SK-N-SH (cell line): ENCODE measurements around the gene ZMIZ1. TPM values are rescaled to one million over a fixed set of nuclear protein-coding genes. Genes with fewer than 3 reads are reported as not detected.

Experiments used
- CTCF ChIA-PET: fragments of 300-600, 350-600 bp; formaldehyde crosslinking; extraction: SDS; loops from one replicate; lab custom pipeline; 2021; lab: Yijun Ruan, JAX
- POLR2A ChIA-PET: fragments of 350-600 bp; sonication (Branson Sonifier 250); formaldehyde crosslinking; extraction: SDS; loops from one replicate; lab custom pipeline; 2020; ENCODE audit warnings: antibody characterized with exemption, inconsistent platforms; lab: Yijun Ruan, JAX
- DNase-seq: peaks from one replicate; pipeline ENCODE4 v3.0.0; 2012
- H2AFZ ChIP-seq: fragments of 200-600 bp; sonication (generic); 2 replicates; pipeline ENCODE4 v1.8.1; 2016; ENCODE audit warnings: antibody characterized with exemption, mild to moderate bottlenecking, low read depth
- H3F3A ChIP-seq: fragments of 200-600 bp; sonication (generic); replicated peaks from 2 replicates; pipeline ENCODE3; 2016; ENCODE audit warnings: antibody characterized with exemption, mild to moderate bottlenecking; ENCODE audit not compliant: insufficient read depth
- H3K27ac ChIP-seq, 2 experiments: fragments of 200-500 bp in 1 of 2; fragments of 200-600 bp in 1 of 2; sonication (Bioruptor generic) in 1 of 2; sonication (generic), shearing (Covaris generic) in 1 of 2; 2 replicates each; pipeline versions ENCODE4 v1.5.1 to v1.6.1; 2014 to 2016; ENCODE audit warnings: low read depth in 2 of 2, inconsistent platforms in 1 of 2, low read length in 1 of 2, mild to moderate bottlenecking in 1 of 2, mixed read lengths in 1 of 2
- H3K27me3 ChIP-seq: fragments of 200-600 bp; sonication (generic), shearing (Covaris generic); 2 replicates; pipeline ENCODE4 v1.6.1; 2016; ENCODE audit warnings: mixed run types; ENCODE audit not compliant: insufficient read depth
- H3K36me3 ChIP-seq, 2 experiments: fragments of 200-500 bp in 1 of 2; fragments of 200-600 bp in 1 of 2; sonication (Bioruptor generic) in 1 of 2; sonication (generic) in 1 of 2; replicated peaks in 1 of 2; 2 replicates each; pipeline versions ENCODE3 to v1.5.1; 2014 to 2016; ENCODE audit warnings: low read length in 1 of 2, mild to moderate bottlenecking in 1 of 2; ENCODE audit not compliant: insufficient read depth in 2 of 2, control insufficient read depth in 1 of 2
- H3K4me1 ChIP-seq, 2 experiments: fragments of 200-500 bp in 1 of 2; fragments of 200-600 bp in 1 of 2; sonication (Bioruptor generic) in 1 of 2; sonication (generic), shearing (Covaris generic) in 1 of 2; 2 replicates each; pipeline versions ENCODE4 v1.5.1 to v1.6.1; 2014 to 2016; ENCODE audit warnings: low read depth in 1 of 2, low read length in 1 of 2, mixed run types in 1 of 2; ENCODE audit not compliant: insufficient read depth in 2 of 2, control insufficient read depth in 1 of 2
- H3K4me2 ChIP-seq: fragments of 200-600 bp; sonication (generic), shearing (Covaris generic); 2 replicates; pipeline ENCODE4 v1.6.1; 2017; ENCODE audit warnings: mixed run types
- H3K4me3 ChIP-seq, 2 experiments: fragments of 200-500 bp in 1 of 2; fragments of 200-600 bp in 1 of 2; sonication (Bioruptor generic) in 1 of 2; sonication (generic), shearing (Covaris generic) in 1 of 2; 2 replicates each; pipeline versions ENCODE4 v1.5.1 to v1.8.1; 2014 to 2016; ENCODE audit warnings: low read depth in 2 of 2, inconsistent platforms in 1 of 2, low read length in 1 of 2, mild to moderate bottlenecking in 1 of 2, mixed read lengths in 1 of 2, moderate library complexity in 1 of 2
- H3K79me2 ChIP-seq: fragments of 200-600 bp; sonication (generic); 2 replicates; pipeline ENCODE4 v1.8.1; 2017; ENCODE audit warnings: mild to moderate bottlenecking; ENCODE audit not compliant: insufficient read depth
- H3K9ac ChIP-seq: fragments of 200-600 bp; sonication (generic); 2 replicates; pipeline ENCODE4 v1.6.1; 2017; ENCODE audit warnings: mixed run types
- H3K9me2 ChIP-seq: fragments of 200-600 bp; sonication (generic); 2 replicates; pipeline ENCODE4 v1.6.1; 2017; ENCODE audit warnings: mixed run types
- H3K9me3 ChIP-seq: fragments of 200-600 bp; sonication (generic); 2 replicates; pipeline ENCODE4 v1.6.1; 2017; ENCODE audit warnings: mixed run types, mild to moderate bottlenecking, moderate library complexity
- H4K20me1 ChIP-seq: fragments of 200-600 bp; sonication (generic); 2 replicates; pipeline ENCODE4 v1.6.1; 2017; ENCODE audit warnings: mild to moderate bottlenecking, mixed run types; ENCODE audit not compliant: insufficient read depth
- CHD2 ChIP-seq: fragments of 150-350 bp; IDR thresholded peaks from 2 replicates; pipeline ENCODE4 v1.6.1; 2018; ENCODE audit warnings: low read length; ENCODE audit not compliant: partially characterized antibody
- ELF1 ChIP-seq: IDR thresholded peaks from 2 replicates; pipeline ENCODE4 v1.4.0; 2012
- EP300 ChIP-seq, 2 experiments: IDR thresholded peaks; 2 replicates each; pipeline versions ENCODE4 v1.4.0 to v1.6.1; 2012; ENCODE audit warnings: borderline replicate concordance in 1 of 2, low read depth in 1 of 2, low read length in 1 of 2
- FOXJ3 ChIP-seq: sonication (generic); formaldehyde crosslinking; IDR thresholded peaks from 2 replicates; pipeline ENCODE4 v1.5.1; 2020; ENCODE audit warnings: mild to moderate bottlenecking, missing genetic modification reagents
- GABPA ChIP-seq: IDR thresholded peaks from 2 replicates; pipeline ENCODE4 v1.4.0; 2012; ENCODE audit warnings: low read depth, mild to moderate bottlenecking
- MXI1 ChIP-seq: IDR thresholded peaks from 2 replicates; pipeline ENCODE4 v1.6.1; 2012; ENCODE audit warnings: mild to moderate bottlenecking, low read depth, low read length, improper control_type of control experiment
- POLR2AphosphoS5 ChIP-seq: IDR thresholded peaks from 2 replicates; pipeline ENCODE4 v1.6.1; 2012; ENCODE audit warnings: low read depth, low read length
- TCF12 ChIP-seq: IDR thresholded peaks from 2 replicates; pipeline ENCODE4 v1.4.0; 2012
- TEAD4 ChIP-seq: IDR thresholded peaks from 2 replicates; pipeline ENCODE4 v1.4.0; 2012; ENCODE audit warnings: mild to moderate bottlenecking, borderline replicate concordance; ENCODE audit not compliant: insufficient read depth
- WGBS: methylation state at CpG from one replicate; pipeline ENCODE4 v1.1.6; 2017; ENCODE audit warnings: low lambda C conversion rate; 5-methylcytosine and 5-hydroxymethylcytosine counted together
- polyA plus RNA-seq, 3 experiments: library from polyadenylated mRNA; depleted of rRNA; stranded (reverse); fragments of >200 nt; gene quantifications; 2 replicates each; pipeline ENCODE4 v1.2.3, GENCODE V29; 2012
- TF ChIP-seq, protein P1 (sequence below): fragments of 200-600 bp; sonication (generic); IDR thresholded peaks from 2 replicates; pipeline ENCODE4 v1.6.1; 2017; ENCODE audit warnings: antibody characterized with exemption, mild to moderate bottlenecking, moderate library complexity
- TF ChIP-seq, protein P2 (sequence below): IDR thresholded peaks from 2 replicates; pipeline ENCODE4 v1.6.1; 2012; ENCODE audit warnings: mild to moderate bottlenecking, low read depth, low read length, moderate library complexity
- TF ChIP-seq, protein P3 (sequence below): IDR thresholded peaks from 2 replicates; pipeline ENCODE4 v1.4.0; 2012; ENCODE audit warnings: low read depth, borderline replicate concordance

The ZMIZ1 gene
- polyA plus RNA-seq, 1 of the 3 experiments (the other 2 are of a cell fraction) = 23.5 TPM

DNA sequence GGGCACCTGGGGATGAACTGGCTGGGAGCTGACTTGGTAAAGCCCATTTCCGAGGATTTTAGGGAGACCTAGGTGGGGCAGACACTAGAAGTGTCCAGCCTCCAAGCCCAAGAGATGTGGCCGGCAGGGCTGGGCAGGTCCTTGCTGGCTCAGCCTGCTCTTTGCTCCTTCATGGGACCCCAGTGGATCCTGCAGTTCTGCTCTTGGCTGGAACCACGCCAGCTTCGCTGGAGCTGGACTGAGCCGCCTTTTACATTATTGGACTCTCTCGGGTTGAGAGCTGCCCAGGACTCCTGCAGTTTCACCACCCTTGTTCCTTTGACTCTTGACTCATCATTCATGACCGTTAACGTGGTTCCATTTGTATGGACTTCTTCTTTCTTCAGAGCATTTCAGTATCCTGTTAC lies 284.2 kb downstream of the ZMIZ1 start (continued):
- TF ChIP-seq, protein P1, sequence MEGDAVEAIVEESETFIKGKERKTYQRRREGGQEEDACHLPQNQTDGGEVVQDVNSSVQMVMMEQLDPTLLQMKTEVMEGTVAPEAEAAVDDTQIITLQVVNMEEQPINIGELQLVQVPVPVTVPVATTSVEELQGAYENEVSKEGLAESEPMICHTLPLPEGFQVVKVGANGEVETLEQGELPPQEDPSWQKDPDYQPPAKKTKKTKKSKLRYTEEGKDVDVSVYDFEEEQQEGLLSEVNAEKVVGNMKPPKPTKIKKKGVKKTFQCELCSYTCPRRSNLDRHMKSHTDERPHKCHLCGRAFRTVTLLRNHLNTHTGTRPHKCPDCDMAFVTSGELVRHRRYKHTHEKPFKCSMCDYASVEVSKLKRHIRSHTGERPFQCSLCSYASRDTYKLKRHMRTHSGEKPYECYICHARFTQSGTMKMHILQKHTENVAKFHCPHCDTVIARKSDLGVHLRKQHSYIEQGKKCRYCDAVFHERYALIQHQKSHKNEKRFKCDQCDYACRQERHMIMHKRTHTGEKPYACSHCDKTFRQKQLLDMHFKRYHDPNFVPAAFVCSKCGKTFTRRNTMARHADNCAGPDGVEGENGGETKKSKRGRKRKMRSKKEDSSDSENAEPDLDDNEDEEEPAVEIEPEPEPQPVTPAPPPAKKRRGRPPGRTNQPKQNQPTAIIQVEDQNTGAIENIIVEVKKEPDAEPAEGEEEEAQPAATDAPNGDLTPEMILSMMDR = no peak
- TF ChIP-seq POLR2AphosphoS5 (no peak), MXI1 (no peak), FOXJ3 (CRISPR knock-in tag) (no peak), TEAD4 (no peak)
- TF ChIP-seq, protein P2, sequence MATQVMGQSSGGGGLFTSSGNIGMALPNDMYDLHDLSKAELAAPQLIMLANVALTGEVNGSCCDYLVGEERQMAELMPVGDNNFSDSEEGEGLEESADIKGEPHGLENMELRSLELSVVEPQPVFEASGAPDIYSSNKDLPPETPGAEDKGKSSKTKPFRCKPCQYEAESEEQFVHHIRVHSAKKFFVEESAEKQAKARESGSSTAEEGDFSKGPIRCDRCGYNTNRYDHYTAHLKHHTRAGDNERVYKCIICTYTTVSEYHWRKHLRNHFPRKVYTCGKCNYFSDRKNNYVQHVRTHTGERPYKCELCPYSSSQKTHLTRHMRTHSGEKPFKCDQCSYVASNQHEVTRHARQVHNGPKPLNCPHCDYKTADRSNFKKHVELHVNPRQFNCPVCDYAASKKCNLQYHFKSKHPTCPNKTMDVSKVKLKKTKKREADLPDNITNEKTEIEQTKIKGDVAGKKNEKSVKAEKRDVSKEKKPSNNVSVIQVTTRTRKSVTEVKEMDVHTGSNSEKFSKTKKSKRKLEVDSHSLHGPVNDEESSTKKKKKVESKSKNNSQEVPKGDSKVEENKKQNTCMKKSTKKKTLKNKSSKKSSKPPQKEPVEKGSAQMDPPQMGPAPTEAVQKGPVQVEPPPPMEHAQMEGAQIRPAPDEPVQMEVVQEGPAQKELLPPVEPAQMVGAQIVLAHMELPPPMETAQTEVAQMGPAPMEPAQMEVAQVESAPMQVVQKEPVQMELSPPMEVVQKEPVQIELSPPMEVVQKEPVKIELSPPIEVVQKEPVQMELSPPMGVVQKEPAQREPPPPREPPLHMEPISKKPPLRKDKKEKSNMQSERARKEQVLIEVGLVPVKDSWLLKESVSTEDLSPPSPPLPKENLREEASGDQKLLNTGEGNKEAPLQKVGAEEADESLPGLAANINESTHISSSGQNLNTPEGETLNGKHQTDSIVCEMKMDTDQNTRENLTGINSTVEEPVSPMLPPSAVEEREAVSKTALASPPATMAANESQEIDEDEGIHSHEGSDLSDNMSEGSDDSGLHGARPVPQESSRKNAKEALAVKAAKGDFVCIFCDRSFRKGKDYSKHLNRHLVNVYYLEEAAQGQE = no peak

DNA sequence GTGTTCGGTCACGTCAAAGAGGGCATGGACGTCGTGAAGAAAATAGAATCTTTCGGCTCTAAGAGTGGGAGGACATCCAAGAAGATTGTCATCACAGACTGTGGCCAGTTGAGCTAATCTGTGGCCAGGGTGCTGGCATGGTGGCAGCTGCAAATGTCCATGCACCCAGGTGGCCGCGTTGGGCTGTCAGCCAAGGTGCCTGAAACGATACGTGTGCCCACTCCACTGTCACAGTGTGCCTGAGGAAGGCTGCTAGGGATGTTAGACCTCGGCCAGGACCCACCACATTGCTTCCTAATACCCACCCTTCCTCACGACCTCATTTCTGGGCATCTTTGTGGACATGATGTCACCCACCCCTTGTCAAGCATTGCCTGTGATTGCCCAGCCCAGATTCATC lies 285.0 kb downstream of the ZMIZ1 start:
- ChIA-PET POLR2A (no interaction called here), CTCF (interaction anchor here (1.0 to 1.5 kb wide), 3 partner anchors 13 to 114 kb away, joined by 3 to 4 read pairs (median 4); no protein-coding TSS in a partner anchor)
- H3K36me3 ChIP-seq = peaks cover 56 to 65% of the 10 kb centered on the region in 2 experiments

More for the DNA sequence above, 285.0 kb downstream of the ZMIZ1 start:
- H3K4me3 ChIP-seq = no peak overlapping the region
- H4K20me1 ChIP-seq = peaks cover 12% of the 10 kb centered on the region; the same call in 1 of the 2 replicates
- H3K9me2 ChIP-seq = no peaks in the 10 kb centered on the region
- no peak for TF ChIP-seq GABPA
- TF ChIP-seq, protein P1 = no peak
- no peak for TF ChIP-seq TCF12
- no peak for TF ChIP-seq FOXJ3 (CRISPR knock-in tag)
- no peak for TF ChIP-seq EP300 (IDR thresholded peaks at IDR 0.05; ENCODE audit: borderline replicate concordance in 1 of 2, low read depth in 1 of 2, low read length in 1 of 2)
- no peak for TF ChIP-seq CHD2
- TF ChIP-seq ELF1 = no peak
- TF ChIP-seq, protein P3, sequence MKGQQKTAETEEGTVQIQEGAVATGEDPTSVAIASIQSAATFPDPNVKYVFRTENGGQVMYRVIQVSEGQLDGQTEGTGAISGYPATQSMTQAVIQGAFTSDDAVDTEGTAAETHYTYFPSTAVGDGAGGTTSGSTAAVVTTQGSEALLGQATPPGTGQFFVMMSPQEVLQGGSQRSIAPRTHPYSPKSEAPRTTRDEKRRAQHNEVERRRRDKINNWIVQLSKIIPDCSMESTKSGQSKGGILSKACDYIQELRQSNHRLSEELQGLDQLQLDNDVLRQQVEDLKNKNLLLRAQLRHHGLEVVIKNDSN = no peak
- H3K4me2 ChIP-seq = no peak overlapping the region
- no peak overlapping the region for H2AFZ ChIP-seq
- H3K9me3 ChIP-seq = no peaks in the 10 kb centered on the region
- peaks cover 15% of the 10 kb centered on the region for H3F3A ChIP-seq
- no peak overlapping the region for H3K9ac ChIP-seq
- H3K79me2 ChIP-seq = peaks cover 34% of the 10 kb centered on the region
- 94% methylated on average over 7 of the region's 11 CpGs for WGBS
- H3K4me1 ChIP-seq = peaks cover 5 to 10% of the 10 kb centered on the region in 2 experiments; a peak in 2 of 4 replicates
- DNase-seq = no peak
- H3K27me3 ChIP-seq = no peaks in the 10 kb centered on the region
- no peak overlapping the region for H3K27ac ChIP-seq
